HCT116 (cell line): ENCODE data around the gene FBXL5. TPM values are rescaled to one million over a fixed set of nuclear protein-coding genes. Genes with fewer than 3 reads are reported as not detected.

Experiments used
- ATAC-seq: fragments of 200-7000 bp; cut with Tn5 transposase; 2 replicates; pipeline ENCODE4 v1.9.1; 2020; ENCODE audit warnings: mild to moderate bottlenecking, moderate library complexity
- BruUV-seq: library from RNA; stranded (reverse); fragments of 400-500 nt; replicated peaks from 2 replicates; lab custom pipeline; 2021; lab: Mats Ljungman, UMichigan
- CTCF ChIA-PET: fragments of 300-600 bp; sonication (Branson Sonifier 250); formaldehyde crosslinking; loops from one replicate; lab custom pipeline; 2021; ENCODE audit warnings: antibody characterized with exemption; lab: Charles Lee
- POLR2A ChIA-PET: fragments of 300-600, 350-600 bp; sonication (Branson Sonifier 250); formaldehyde crosslinking; loops from one replicate; lab custom pipeline; 2021; ENCODE audit warnings: antibody characterized with exemption; lab: Charles Lee
- RAD21 ChIA-PET, 2 experiments: fragments of 300-600 bp; sonication (Branson Sonifier 250); formaldehyde crosslinking; loops; one replicate each; lab custom pipeline; 2023; ENCODE audit warnings: low total read pairs in 2 of 2; ENCODE audit not compliant: uncharacterized antibody in 2 of 2, unreplicated experiment in 2 of 2, low non-redundant PET in 1 of 2; lab: Charles Lee
- DNase-seq: peaks from one replicate; pipeline ENCODE4 v3.0.0-alpha.2; 2010; ENCODE audit warnings: low read depth, low spot score
- H2AFZ ChIP-seq: fragments of 200-600 bp; shearing (Covaris generic), sonication (generic); 2 replicates; pipeline ENCODE4 v1.6.1; 2017; ENCODE audit warnings: low read depth, mixed run types, mixed read lengths, antibody characterized with exemption, low read length; ENCODE audit not compliant: poor library complexity, severe bottlenecking
- H3K27ac ChIP-seq: 2 replicates; pipeline ENCODE4 v1.5.1; 2012; ENCODE audit warnings: low read depth, low read length
- H3K27me3 ChIP-seq: fragments of 200-600 bp; sonication (generic); 2 replicates; pipeline ENCODE4 v1.6.1; 2016; ENCODE audit warnings: mixed run types, low read length, mixed read lengths; ENCODE audit not compliant: insufficient read depth
- H3K36me3 ChIP-seq, 2 experiments: fragments of 200-500 bp in 1 of 2; fragments of 200-600 bp in 1 of 2; sonication (Bioruptor generic) in 1 of 2; sonication (generic) in 1 of 2; 2 replicates each; pipeline versions ENCODE4 v1.5.1 to v1.6.1; 2014 to 2016; ENCODE audit warnings: low read length in 2 of 2, inconsistent platforms in 1 of 2, mixed read lengths in 1 of 2, mixed run types in 1 of 2; ENCODE audit not compliant: insufficient read depth in 2 of 2, control insufficient read depth in 1 of 2
- H3K4me1 ChIP-seq, 2 experiments: fragments of 200-600 bp in 1 of 2; sonication (generic) in 1 of 2; 2 replicates each; pipeline versions ENCODE4 v1.5.1 to v1.6.1; 2012 to 2017; ENCODE audit warnings: low read length in 2 of 2, inconsistent platforms in 1 of 2, mild to moderate bottlenecking in 1 of 2, mixed read lengths in 1 of 2, mixed run types in 1 of 2, moderate library complexity in 1 of 2; ENCODE audit not compliant: insufficient read depth in 2 of 2, control insufficient read depth in 1 of 2
- H3K4me2 ChIP-seq: fragments of 200-600 bp; sonication (generic); 2 replicates; pipeline ENCODE4 v1.6.1; 2017; ENCODE audit warnings: mixed run types, low read length, mixed read lengths
- H3K4me3 ChIP-seq, 2 experiments: fragments of 200-600 bp in 1 of 2; sonication (generic) in 1 of 2; replicated peaks in 1 of 2; 2 replicates each; pipeline ENCODE4 v1.5.1; 2011 to 2016; ENCODE audit warnings: low read length in 2 of 2, control low read depth in 1 of 2, low read depth in 1 of 2, mild to moderate bottlenecking in 1 of 2, mixed read lengths in 1 of 2, mixed run types in 1 of 2
- H3K79me2 ChIP-seq: fragments of 200-600 bp; sonication (generic); 2 replicates; pipeline ENCODE4 v1.6.1; 2017; ENCODE audit warnings: mild to moderate bottlenecking, mixed run types, low read length, moderate library complexity, mixed read lengths; ENCODE audit not compliant: insufficient read depth
- H3K9ac ChIP-seq: fragments of 200-600 bp; sonication (generic); 2 replicates; pipeline ENCODE4 v1.6.1; 2016; ENCODE audit warnings: low read length, mixed read lengths
- H3K9me2 ChIP-seq: fragments of 200-600 bp; sonication (generic), shearing (Covaris generic); 2 replicates; pipeline ENCODE4 v1.6.1; 2017; ENCODE audit warnings: mixed run types, mild to moderate bottlenecking, moderate library complexity; ENCODE audit not compliant: insufficient read depth
- H3K9me3 ChIP-seq, 2 experiments: fragments of 200-500 bp in 1 of 2; fragments of 200-600 bp in 1 of 2; sonication (Bioruptor generic) in 1 of 2; sonication (generic) in 1 of 2; 2 replicates each; pipeline ENCODE4 v1.6.1; 2014 to 2017; ENCODE audit warnings: low read length in 2 of 2, mixed read lengths in 2 of 2, inconsistent platforms in 1 of 2, low read depth in 1 of 2, mild to moderate bottlenecking in 1 of 2, mixed run types in 1 of 2, moderate library complexity in 1 of 2; ENCODE audit not compliant: control insufficient read depth in 1 of 2, insufficient read depth in 1 of 2
- H4K20me1 ChIP-seq: fragments of 200-600 bp; sonication (generic), shearing (Covaris generic); 2 replicates; pipeline ENCODE4 v1.6.1; 2017; ENCODE audit warnings: mixed run types, mild to moderate bottlenecking, moderate library complexity; ENCODE audit not compliant: insufficient read depth
- CBX3 ChIP-seq: IDR thresholded peaks from 2 replicates; pipeline ENCODE4 v1.6.1; 2012; ENCODE audit warnings: low read depth
- CEBPB ChIP-seq: IDR thresholded peaks from 2 replicates; pipeline ENCODE4 v1.6.1; 2012; ENCODE audit warnings: low read depth
- CTCF ChIP-seq, 3 experiments: fragments of 200-600 bp in 1 of 3; sonication (generic) in 1 of 3; IDR thresholded peaks in 2 of 3; conservative IDR thresholded peaks in 1 of 3; 2 replicates each; pipeline ENCODE4 v1.5.1; 2012 to 2017; ENCODE audit warnings: low read depth in 2 of 3, low read length in 2 of 3, antibody characterized with exemption in 1 of 3, borderline replicate concordance in 1 of 3, control low read depth in 1 of 3, mild to moderate bottlenecking in 1 of 3, mixed read lengths in 1 of 3, mixed run types in 1 of 3, moderate library complexity in 1 of 3; ENCODE audit not compliant: insufficient read depth in 1 of 3
- EGR1 ChIP-seq: IDR thresholded peaks from 2 replicates; pipeline ENCODE4 v1.6.1; 2012; ENCODE audit warnings: low read depth
- ELF1 ChIP-seq: IDR thresholded peaks from 2 replicates; pipeline ENCODE4 v1.6.1; 2012; ENCODE audit warnings: low read depth, borderline replicate concordance
- EZH2phosphoT487 ChIP-seq: fragments of 200-600 bp; IDR thresholded peaks from 2 replicates; pipeline ENCODE4 v1.6.1; 2018; ENCODE audit warnings: antibody characterized with exemption, borderline replicate concordance
- FOSL1 ChIP-seq: IDR thresholded peaks from 2 replicates; pipeline ENCODE4 v1.6.1; 2012; ENCODE audit warnings: low read depth
- JUND ChIP-seq: IDR thresholded peaks from 2 replicates; pipeline ENCODE4 v1.6.1; 2012
- REST ChIP-seq: IDR thresholded peaks from 2 replicates; pipeline ENCODE4 v1.6.1; 2012; ENCODE audit warnings: low read depth
- SP1 ChIP-seq: IDR thresholded peaks from 2 replicates; pipeline ENCODE4 v1.6.1; 2012; ENCODE audit warnings: low read depth
- SRF ChIP-seq: IDR thresholded peaks from 2 replicates; pipeline ENCODE4 v1.6.1; 2012; ENCODE audit warnings: low read depth
- TCF7L2 ChIP-seq: IDR thresholded peaks from 2 replicates; pipeline ENCODE4 v1.7.0; 2011; ENCODE audit warnings: borderline replicate concordance, inconsistent platforms; ENCODE audit not compliant: insufficient read depth, insufficient read length; ENCODE audit errors: extremely low read depth
- ZFX ChIP-seq: fragments of 450-650 bp; IDR thresholded peaks from 2 replicates; pipeline ENCODE4 v1.6.1; 2017
- ZNF274 ChIP-seq: fragments of 200-500 bp; sonication (Bioruptor generic); IDR thresholded peaks from 2 replicates; pipeline ENCODE4 v1.6.1; 2014; ENCODE audit warnings: mild to moderate bottlenecking, low read depth, low read length, inconsistent platforms
- intact Hi-C: fragments of 100-400 bp; cut with micrococcal nuclease; formaldehyde crosslinking; loops from 2 replicates; pipeline ENCODE4 v1.10.0; 2022
- total RNA-seq: library from RNA; stranded (reverse); gene quantifications from one replicate; pipeline ENCODE4 v1.2.1, GENCODE V29; 2021; ENCODE audit not compliant: unreplicated experiment
- TF ChIP-seq, protein P1 (sequence below): IDR thresholded peaks from 2 replicates; pipeline ENCODE4 v1.6.1; 2011; ENCODE audit warnings: mild to moderate bottlenecking, low read length, moderate library complexity; ENCODE audit not compliant: insufficient replicate concordance; ENCODE audit errors: extremely low read depth
- TF ChIP-seq, protein P2 (sequence below): IDR thresholded peaks from 2 replicates; pipeline ENCODE4 v1.6.1; 2012

FBXL5 gene
- total RNA-seq, 1 experiment from 2014 or later = 20.6 TPM

- ATAC-seq = no peak
- Histone ChIP-seq H3K4me2 (no peak overlapping the region), H4K20me1 (no peaks in the 10 kb centered on the region), H3K27me3 (no peaks in the 10 kb centered on the region), H3K4me3 (no peak overlapping the region), H3K4me1 (peaks cover 22 to 51% of the 10 kb centered on the region in 2 experiments), H3K9me2 (no peaks in the 10 kb centered on the region), H2AFZ (no peak overlapping the region), H3K79me2 (peaks cover 100% of the 10 kb centered on the region), H3K9me3 (no peaks in the 10 kb centered on the region), H3K27ac (no peak overlapping the region), H3K36me3 (no peaks in the 10 kb centered on the region), H3K9ac (no peak overlapping the region)
- TF ChIP-seq FOSL1 = no peak
- no peak for TF ChIP-seq EGR1
- TF ChIP-seq SRF = no peak
- TF ChIP-seq SP1 = no peak
- TF ChIP-seq, protein P1, sequence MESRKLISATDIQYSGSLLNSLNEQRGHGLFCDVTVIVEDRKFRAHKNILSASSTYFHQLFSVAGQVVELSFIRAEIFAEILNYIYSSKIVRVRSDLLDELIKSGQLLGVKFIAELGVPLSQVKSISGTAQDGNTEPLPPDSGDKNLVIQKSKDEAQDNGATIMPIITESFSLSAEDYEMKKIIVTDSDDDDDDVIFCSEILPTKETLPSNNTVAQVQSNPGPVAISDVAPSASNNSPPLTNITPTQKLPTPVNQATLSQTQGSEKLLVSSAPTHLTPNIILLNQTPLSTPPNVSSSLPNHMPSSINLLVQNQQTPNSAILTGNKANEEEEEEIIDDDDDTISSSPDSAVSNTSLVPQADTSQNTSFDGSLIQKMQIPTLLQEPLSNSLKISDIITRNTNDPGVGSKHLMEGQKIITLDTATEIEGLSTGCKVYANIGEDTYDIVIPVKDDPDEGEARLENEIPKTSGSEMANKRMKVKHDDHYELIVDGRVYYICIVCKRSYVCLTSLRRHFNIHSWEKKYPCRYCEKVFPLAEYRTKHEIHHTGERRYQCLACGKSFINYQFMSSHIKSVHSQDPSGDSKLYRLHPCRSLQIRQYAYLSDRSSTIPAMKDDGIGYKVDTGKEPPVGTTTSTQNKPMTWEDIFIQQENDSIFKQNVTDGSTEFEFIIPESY = no peak
- TF ChIP-seq, protein P2, sequence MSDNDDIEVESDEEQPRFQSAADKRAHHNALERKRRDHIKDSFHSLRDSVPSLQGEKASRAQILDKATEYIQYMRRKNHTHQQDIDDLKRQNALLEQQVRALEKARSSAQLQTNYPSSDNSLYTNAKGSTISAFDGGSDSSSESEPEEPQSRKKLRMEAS = no peak
- no peak for TF ChIP-seq JUND
- no peak for TF ChIP-seq ZFX
- TF ChIP-seq ZNF274 = no peak
- no peak for TF ChIP-seq TCF7L2
- TF ChIP-seq CEBPB = no peak
- no peak for TF ChIP-seq REST
- TF ChIP-seq CTCF (IDR thresholded peaks at IDR 0.05 in 2 of 3, conservative IDR thresholded peaks at IDR 0.05 in 1 of 3; ENCODE audit: borderline replicate concordance in 1 of 3, insufficient read depth in 1 of 3, low read depth in 2 of 3, low read length in 2 of 3) = no peak
- no peak for TF ChIP-seq ELF1
- no peak for TF ChIP-seq EZH2phosphoT487
- TF ChIP-seq CBX3 = no peak
- no peak for DNase-seq
- ChIA-PET RAD21 (no interaction called here), CTCF (interaction anchor here (0.7 to 0.9 kb wide), 2 partner anchors 197 to 479 kb away, joined by 3 to 4 read pairs; no protein-coding TSS in a partner anchor), POLR2A (interaction anchor here (0.9 to 1.3 kb wide), 3 partner anchors 9 to 17 kb away, joined by 3 to 6 read pairs (median 3); no protein-coding TSS in a partner anchor)
- intact Hi-C loops = no loop called here
- no TSS peak for BruUV-seq
Observed at GRCh38 chr4:15676039-15676438, 20.9 kb upstream of the FBXL5 start.
